H7 (cell line): ENCODE measurements around the gene PNMA1. TPM values are rescaled to one million over a fixed set of nuclear protein-coding genes. Genes with fewer than 3 reads are reported as not detected.

Experiments used
- DNase-seq: peaks from one replicate; pipeline ENCODE4 v3.0.0; 2012
- H3K27me3 ChIP-seq: 2 replicates; pipeline ENCODE4 v1.6.0; 2011; ENCODE audit warnings: mild to moderate bottlenecking, low read length; ENCODE audit not compliant: control insufficient read depth, insufficient read depth
- H3K36me3 ChIP-seq: replicated peaks from 2 replicates; pipeline ENCODE4 v1.5.1; 2011; ENCODE audit warnings: low read length; ENCODE audit not compliant: control insufficient read depth, insufficient read depth
- H3K4me3 ChIP-seq: 2 replicates; pipeline ENCODE4 v1.5.1; 2011; ENCODE audit warnings: low read depth, mild to moderate bottlenecking, control low read depth, low read length, moderate library complexity; ENCODE audit not compliant: insufficient read depth
- total RNA-seq: library from RNA; depleted of rRNA; stranded (reverse); fragments of >200 nt; shearing (Covaris generic); gene quantifications from 2 replicates; pipeline ENCODE4 v1.2.3, GENCODE V29; 2014; rRNA removed

PNMA1 gene
- total RNA-seq, 1 experiment from 2014 or later, result 18.0 TPM

GRCh38 chr14:73661872-73662271 is 52.3 kb downstream of the PNMA1 start:
- no peak for DNase-seq
- no peaks in the 10 kb centered on the region for H3K36me3 ChIP-seq
- no peaks in the 10 kb centered on the region for H3K27me3 ChIP-seq
- no peak overlapping the region for H3K4me3 ChIP-seq

Other genes with a start within 250 kb of the PNMA1 start
- 19.4 and 23.5 TPM in 2 replicates for gene RIOX1, start 223.5 kb downstream of the PNMA1 start, total RNA-seq
- 3.3 and 3.6 TPM in 2 replicates for gene ACOT1, start 177.2 kb downstream of the PNMA1 start, total RNA-seq
- gene HEATR4, start 155.4 kb downstream of the PNMA1 start, total RNA-seq, result 0.07 TPM in 1 of 2 replicates, not detected in the other
- 5.2 and 7.7 TPM in 2 replicates for gene ACOT2, start 145.2 kb downstream of the PNMA1 start, total RNA-seq
- 0.70 and 0.80 TPM in 2 replicates for gene ACOT4, start 122.5 kb downstream of the PNMA1 start, total RNA-seq
- not detected in 2 replicates for gene ACOT6, start 101.9 kb downstream of the PNMA1 start, total RNA-seq
- 4.2 and 4.9 TPM in 2 replicates for gene DNAL1, start 69.4 kb downstream of the PNMA1 start, total RNA-seq
- gene PTGR2, start 137.4 kb upstream of the PNMA1 start, total RNA-seq, result 13.8 and 21.8 TPM in 2 replicates
- 27.2 and 31.0 TPM in 2 replicates for gene ZNF410, start 172.5 kb upstream of the PNMA1 start, total RNA-seq
- gene FAM161B, start 235.7 kb upstream of the PNMA1 start, total RNA-seq, result 0.45 and 0.48 TPM in 2 replicates
- 11.3 and 17.1 TPM in 2 replicates for gene COQ6, start 235.9 kb upstream of the PNMA1 start, total RNA-seq